GM21619 (cell line): Measurements from ENCODE around the gene SH3TC2.

Experiments used
- ATAC-seq: cut with Tn5 transposase; IDR thresholded peaks from one replicate; pipeline ENCODE4 v1.9.1; 2021; ENCODE audit not compliant: unreplicated experiment

Gene SH3TC2

GRCh38 chr5:149061341-149061740, 1.5 kb downstream of the SH3TC2 start:
- no peak for ATAC-seq

DNA sequence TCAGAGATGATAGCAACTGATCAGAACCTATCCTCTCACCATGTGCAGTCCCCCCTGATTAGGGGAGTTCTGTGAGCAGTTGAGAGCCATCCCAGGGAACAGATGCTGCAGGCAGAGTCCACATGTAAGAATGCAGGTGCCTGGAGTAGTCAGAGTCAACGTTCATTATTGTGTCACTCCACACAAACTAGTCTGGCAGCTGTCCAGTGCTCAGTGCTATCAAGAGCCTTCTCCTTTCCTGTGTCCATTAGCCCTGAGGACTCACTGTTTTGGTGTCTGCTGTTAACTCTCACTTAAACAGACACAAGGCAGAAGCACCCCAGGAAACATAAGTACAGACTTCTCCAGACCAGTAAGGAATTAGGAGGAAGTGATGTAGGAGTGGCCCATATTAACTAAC, 2.5 kb downstream of the SH3TC2 start:
- no peak for ATAC-seq

- ATAC-seq: no peak
These were observed 6.2 kb downstream of the SH3TC2 start for GRCh38 chr5:149056616-149057165.

- no peak for ATAC-seq
These were observed 8.4 kb downstream of the SH3TC2 start for GRCh38 chr5:149054416-149054815.

- no peak for ATAC-seq
These were observed 9.7 kb downstream of the SH3TC2 start for GRCh38 chr5:149053072-149053695.

DNA sequence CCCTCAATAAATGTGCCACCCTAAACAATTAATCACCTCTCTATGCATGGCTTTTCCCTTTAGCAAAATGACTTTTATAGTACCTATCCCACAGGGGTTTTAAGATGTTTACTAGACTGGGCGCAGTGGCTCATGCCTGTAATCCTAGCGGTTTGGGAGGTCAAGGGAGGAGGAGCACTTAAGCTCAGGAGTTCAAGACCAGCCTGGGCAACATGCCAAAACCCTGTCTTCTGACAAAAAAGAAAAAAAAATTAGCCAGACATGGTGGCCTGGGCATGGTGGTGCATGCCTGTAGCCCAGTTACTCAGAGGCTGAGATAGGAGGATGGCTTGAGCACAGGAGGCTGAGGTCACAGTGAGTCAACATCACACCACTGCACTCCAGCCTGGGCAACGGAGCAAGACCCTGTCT, 13.5 kb downstream of the SH3TC2 start:
- no peak for ATAC-seq

GRCh38 chr5:149048811-149049210, 14.1 kb downstream of the SH3TC2 start:
- ATAC-seq: no peak

GRCh38 chr5:149047462-149047861, 15.4 kb downstream of the SH3TC2 start:
- ATAC-seq: no peak

DNA sequence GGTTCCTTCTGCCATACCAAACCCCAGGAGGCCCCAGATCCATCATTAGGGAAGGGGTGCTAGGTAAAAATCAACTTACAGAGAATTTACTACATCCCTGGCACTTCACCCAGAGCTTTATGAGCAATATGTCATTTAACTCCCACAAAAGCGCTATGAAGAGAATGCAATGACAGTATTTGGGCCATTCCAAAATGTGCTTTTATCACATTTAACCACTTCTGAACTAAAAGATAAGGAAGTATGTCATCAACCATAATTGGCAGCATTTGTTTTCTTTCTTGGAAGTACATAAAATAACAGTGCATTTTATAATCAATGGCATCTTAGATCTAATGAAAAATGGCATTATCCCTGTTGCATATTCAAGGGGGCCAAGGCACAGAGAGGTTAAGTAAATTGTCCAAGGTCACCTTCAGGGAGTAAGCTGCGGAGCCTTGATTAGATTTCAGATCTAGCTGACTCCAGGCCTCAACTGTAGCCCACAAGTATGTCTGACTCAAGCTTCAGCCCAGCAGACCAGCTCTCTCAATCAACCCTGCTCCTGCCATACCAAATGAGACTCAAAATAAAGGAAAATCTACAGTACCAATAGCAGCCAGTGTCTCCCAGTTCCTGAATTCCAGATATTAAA, 16.5 kb downstream of the SH3TC2 start:
- no peak for ATAC-seq

GRCh38 chr5:149045089-149045460, 17.8 kb downstream of the SH3TC2 start:
- no peak for ATAC-seq

- no peak for ATAC-seq
These were observed 18.3 kb downstream of the SH3TC2 start for GRCh38 chr5:149044453-149045088.

GRCh38 chr5:149043641-149044040, 19.2 kb downstream of the SH3TC2 start:
- ATAC-seq: no peak

- ATAC-seq: no peak
These were observed 20.0 kb downstream of the SH3TC2 start for GRCh38 chr5:149042865-149043264.

- no peak for ATAC-seq
These were observed 21.6 kb downstream of the SH3TC2 start for GRCh38 chr5:149041242-149041641.

- no peak for ATAC-seq
These were observed 22.4 kb downstream of the SH3TC2 start for GRCh38 chr5:149040421-149040820.

GRCh38 chr5:149039506-149039905, 23.4 kb downstream of the SH3TC2 start:
- ATAC-seq: no peak

GRCh38 chr5:149038336-149039080, 24.4 kb downstream of the SH3TC2 start:
- ATAC-seq: no peak

DNA sequence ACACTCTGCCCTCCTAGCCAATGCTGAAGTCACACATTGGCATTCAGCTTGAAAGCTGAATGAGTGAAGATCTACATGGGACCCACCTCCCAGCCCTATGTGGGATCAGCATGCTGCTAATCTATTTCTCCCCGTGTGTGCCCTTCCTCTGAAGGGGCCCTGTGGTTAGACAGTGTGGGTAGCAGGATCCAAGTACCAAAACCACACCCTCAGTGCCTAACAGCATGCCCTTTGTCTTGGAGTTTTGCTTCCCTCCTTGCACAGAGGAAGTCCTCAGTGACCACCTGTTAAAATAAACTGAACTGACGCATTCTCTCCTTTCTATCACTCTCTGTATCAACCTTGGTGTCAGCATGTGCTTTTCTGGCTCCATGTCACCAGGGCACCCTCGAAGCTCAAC, 25.0 kb downstream of the SH3TC2 start:
- ATAC-seq: peak; percentile 46

GRCh38 chr5:149036970-149037369, 25.9 kb downstream of the SH3TC2 start:
- ATAC-seq: no peak

DNA sequence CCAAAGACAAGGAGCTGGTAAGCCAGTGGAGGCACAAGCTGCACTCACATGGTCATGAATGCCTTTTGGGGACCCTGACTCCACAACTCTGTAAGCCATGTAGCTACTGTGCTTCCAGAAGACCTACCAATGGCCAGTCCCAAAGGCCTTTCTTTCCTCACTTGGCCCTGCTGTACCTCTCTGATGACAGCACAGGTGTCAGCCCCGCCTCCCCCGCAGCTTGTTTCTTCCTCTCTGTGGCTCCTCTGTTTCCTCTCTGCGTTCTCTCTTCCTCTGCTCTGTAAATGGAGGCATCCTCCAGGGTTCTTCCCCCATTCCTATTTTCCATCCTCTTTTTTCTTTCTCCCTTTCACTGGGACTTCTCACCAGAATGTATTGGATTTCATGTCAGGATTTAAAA, 26.7 kb downstream of the SH3TC2 start:
- ATAC-seq: no peak

DNA sequence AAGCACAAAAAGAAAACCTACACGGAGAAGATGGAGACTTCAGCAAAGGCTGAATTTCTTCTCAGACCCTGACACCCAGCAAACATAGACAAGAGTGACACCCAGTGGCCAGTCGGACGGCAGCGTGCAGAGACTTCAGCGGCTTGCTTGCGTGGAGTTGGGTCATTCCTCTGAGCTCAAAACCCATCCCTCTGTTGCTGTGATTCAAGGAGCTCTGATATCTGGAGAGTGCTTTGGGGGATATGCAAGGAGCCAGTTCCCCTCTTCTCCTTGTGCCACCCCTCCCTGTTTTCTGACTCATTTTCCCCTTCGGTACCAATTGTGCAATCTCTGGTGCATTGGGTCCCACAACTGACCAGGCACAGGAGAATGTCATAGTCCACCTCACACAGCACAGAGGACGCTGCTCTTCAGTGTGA, 27.5 kb downstream of the SH3TC2 start:
- ATAC-seq: peak; percentile 83
